HEK293T (cell line): ENCODE data around the gene ERBB4.

Experiments used
- ARNT ChIP-seq: fragments of 450-650 bp; IDR thresholded peaks from 2 replicates; pipeline ENCODE4 v1.6.1; 2017; ENCODE audit warnings: mild to moderate bottlenecking
- BHLHE40 ChIP-seq: fragments of 450-650 bp; IDR thresholded peaks from 2 replicates; pipeline ENCODE4 v1.6.1; 2016; ENCODE audit warnings: mild to moderate bottlenecking, moderate library complexity, borderline replicate concordance
- CTBP1 ChIP-seq: fragments of 450-650 bp; IDR thresholded peaks from 2 replicates; pipeline ENCODE4 v1.6.1; 2016; ENCODE audit warnings: borderline replicate concordance
- FOXA1 ChIP-seq: fragments of 450-650 bp; IDR thresholded peaks from 2 replicates; pipeline ENCODE4 v1.6.1; 2016; ENCODE audit warnings: mild to moderate bottlenecking
- FOXM1 ChIP-seq: fragments of 450-650 bp; IDR thresholded peaks from 2 replicates; pipeline ENCODE4 v1.6.1; 2017; ENCODE audit warnings: mild to moderate bottlenecking, borderline replicate concordance
- HDGF ChIP-seq: fragments of 450-650 bp; IDR thresholded peaks from 2 replicates; pipeline ENCODE4 v1.6.1; 2017; ENCODE audit warnings: antibody characterized with exemption, borderline replicate concordance
- LEF1 ChIP-seq: fragments of 450-650 bp; IDR thresholded peaks from 2 replicates; pipeline ENCODE4 v1.6.1; 2017; ENCODE audit warnings: mild to moderate bottlenecking, borderline replicate concordance
- NFRKB ChIP-seq: fragments of 450-650 bp; IDR thresholded peaks from 2 replicates; pipeline ENCODE4 v1.6.1; 2016; ENCODE audit warnings: mild to moderate bottlenecking, moderate library complexity
- PKNOX1 ChIP-seq: fragments of 450-650 bp; IDR thresholded peaks from 2 replicates; pipeline ENCODE4 v1.6.1; 2016
- SP1 ChIP-seq: fragments of 450-650 bp; IDR thresholded peaks from 2 replicates; pipeline ENCODE4 v1.6.1; 2017
- TARDBP ChIP-seq: fragments of 450-650 bp; IDR thresholded peaks from 2 replicates; pipeline ENCODE4 v1.6.1; 2016
- ZNF384 ChIP-seq: fragments of 450-650 bp; IDR thresholded peaks from 2 replicates; pipeline ENCODE4 v1.6.1; 2016

DNA sequence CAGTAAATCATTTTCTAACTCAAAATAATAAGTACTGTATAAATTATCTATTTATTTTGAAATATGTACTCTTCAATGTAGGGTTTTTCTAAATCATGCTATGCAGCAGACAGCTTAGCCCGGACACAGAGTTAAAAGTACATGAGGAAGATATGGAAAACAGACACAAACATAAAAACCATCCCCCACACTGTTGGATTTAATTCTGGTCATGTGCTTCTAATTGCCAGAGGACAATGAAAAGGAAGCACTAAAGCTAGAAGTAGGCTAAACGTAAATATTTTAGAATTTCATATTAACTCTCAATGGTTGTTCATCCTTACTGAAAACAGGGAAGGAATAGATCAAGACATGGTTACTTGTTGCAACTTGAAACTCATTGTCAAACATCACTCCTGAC is 420.7 kb downstream of the ERBB4 start:
- no peak for TF ChIP-seq FOXA1
- no peak for TF ChIP-seq BHLHE40
- no peak for TF ChIP-seq ZNF384
- TF ChIP-seq SP1: no peak
- no peak for TF ChIP-seq TARDBP
- no peak for TF ChIP-seq NFRKB
- no peak for TF ChIP-seq ARNT
- no peak for TF ChIP-seq HDGF
- TF ChIP-seq LEF1: no peak
- no peak for TF ChIP-seq FOXM1
- no peak for TF ChIP-seq CTBP1
- TF ChIP-seq PKNOX1: no peak
